Pancreas (tissue), 10 donors: ENCODE data around the gene CHFR. TPM values are rescaled to one million over a fixed set of nuclear protein-coding genes. Genes with fewer than 3 reads are reported as not detected.
"Not testable (repeated sequence)": the region's sequence is repeated elsewhere in the genome, so short reads cannot be mapped to it uniquely, and the experiment has no call there.

Experiments
- ATAC-seq, 4 donors: fragments of 200-7000 bp; cut with Tn5 transposase; one replicate each; pipeline versions ENCODE4 v1.8.0 to v1.9.1; 2020; ENCODE audit warnings: mild to moderate bottlenecking in 4 of 4, moderate library complexity in 4 of 4
- DNase-seq, 6 donors: peaks; one replicate each; pipeline ENCODE4 v3.0.0-alpha.2; 2020
- FAIRE-seq: peaks from 2 replicates; lab custom pipeline; 2012; peaks lifted over from hg19 to GRCh38; lab: Jason Lieb, UNC
- H3K27ac ChIP-seq, 4 donors: fragments of 200-600 bp; sonication (generic); 1 replicate in 3 of 4; 2 replicates in 1 of 4; pipeline versions ENCODE4 v1.5.0 to v1.8.0; 2020
- H3K27me3 ChIP-seq, 4 donors: fragments of 200-600 bp; one replicate each; pipeline ENCODE4 v1.8.0; 2021
- H3K36me3 ChIP-seq, 3 donors: fragments of 200-600 bp; sonication (generic) in 1 of 3; one replicate each; pipeline versions ENCODE4 v1.5.0 to v1.8.0; 2020 to 2021
- H3K4me1 ChIP-seq, 3 donors: fragments of 200-600 bp; one replicate each; pipeline ENCODE4 v1.8.0; 2021
- H3K4me3 ChIP-seq, 4 donors: fragments of 200-600 bp; sonication (generic) in 2 of 4; one replicate each; pipeline versions ENCODE4 v1.5.0 to v1.8.0; 2020 to 2021
- H3K9me3 ChIP-seq, 4 donors: fragments of 200-600 bp; one replicate each; pipeline ENCODE4 v1.8.0; 2021
- WGBS, 2 donors: extraction: QIAGEN DNeasy Blood & Tissue Kit; methylation state at CpG; one replicate each; pipeline ENCODE4 v1.1.7; 2013; 5-methylcytosine and 5-hydroxymethylcytosine counted together
- intact Hi-C, 3 donors: fragments of 100-400 bp; cut with DNase I; formaldehyde crosslinking; loops; one replicate each; pipeline versions ENCODE4 v1.11.1 to v1.14.2; 2022
- polyA plus RNA-seq, 2 donors: library from polyadenylated mRNA; stranded (reverse); fragments of 200-250 nt; gene quantifications; one replicate each; pipeline ENCODE4 v1.2.3, GENCODE V29; 2013
- total RNA-seq, 6 donors: library from RNA; stranded (reverse); fragmentation: NEBNext Ultra II Directional in 4 of 6; extraction: Animal tissue kit (Norgen Biotek cat#: 25700) in 4 of 6; gene quantifications; one replicate each; pipeline versions ENCODE4 v1.2.1 to v1.2.4, GENCODE V29; 2021 to 2023
- TF ChIP-seq, protein P1 (sequence below), 4 donors: fragments of 200-600 bp; sonication (generic) in 3 of 4; IDR thresholded peaks; one replicate each; pipeline versions ENCODE4 v1.5.0 to v1.8.0; 2021; ENCODE audit warnings: antibody characterized with exemption in 4 of 4
- donor health status: healthy with polysubstance abuse.
- donor health status: DM: no; HTN: no; CAD: no; lungs with moderate emphysema.
- donor health status: DM: no; HTN: no; CAD: no.
- donor health status: control.
- donor health status: control.
- donor health status: Bipolar disorder and iron deficiency.
- donor health status: DM: yes; HTN: yes; CAD: no.
- donor health status: DM: no; HTN: no; CAD: no.
- donor health status: DM: no; HTN: no; CAD: no.
- donor health status: DM: yes; HTN: yes; CAD: no.

CHFR gene
- total and polyA plus RNA-seq, 8 donors: 14.9 to 32.3 (median 16.1) TPM

DNA sequence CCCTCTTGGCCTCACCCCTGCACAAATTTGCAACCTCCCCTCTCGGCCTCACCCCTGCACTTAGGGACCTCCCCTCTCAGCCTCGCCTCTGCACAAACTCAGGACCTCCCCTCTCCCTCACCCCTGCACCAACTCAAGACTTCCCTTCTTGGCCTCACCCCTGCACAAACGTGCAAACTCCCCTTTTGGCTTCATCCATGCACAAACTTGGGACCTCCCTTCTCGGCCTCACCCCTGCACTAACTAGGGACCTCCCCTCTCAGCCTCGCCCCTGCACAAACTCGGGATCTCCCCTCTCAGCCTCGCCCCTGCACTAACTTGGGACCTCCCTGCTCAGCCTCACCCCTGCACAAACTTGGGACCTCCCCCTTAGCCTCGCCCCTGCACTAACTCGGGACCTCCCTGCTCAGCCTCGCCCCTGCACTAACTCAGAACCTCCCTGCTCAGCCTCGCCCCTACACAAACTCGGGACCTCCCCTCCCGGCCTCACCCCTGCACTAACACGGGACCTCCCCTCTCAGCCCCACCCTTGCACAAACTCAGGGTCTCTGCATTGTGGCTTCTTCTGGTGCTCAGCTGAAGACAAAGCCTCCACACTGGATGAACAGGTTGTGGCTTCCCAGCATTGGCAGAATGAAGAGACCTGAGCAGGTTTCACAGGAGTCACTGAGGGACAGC, 47.7 kb downstream of the CHFR start:
- intact Hi-C loops: no loop called here
- TF ChIP-seq, protein P1, sequence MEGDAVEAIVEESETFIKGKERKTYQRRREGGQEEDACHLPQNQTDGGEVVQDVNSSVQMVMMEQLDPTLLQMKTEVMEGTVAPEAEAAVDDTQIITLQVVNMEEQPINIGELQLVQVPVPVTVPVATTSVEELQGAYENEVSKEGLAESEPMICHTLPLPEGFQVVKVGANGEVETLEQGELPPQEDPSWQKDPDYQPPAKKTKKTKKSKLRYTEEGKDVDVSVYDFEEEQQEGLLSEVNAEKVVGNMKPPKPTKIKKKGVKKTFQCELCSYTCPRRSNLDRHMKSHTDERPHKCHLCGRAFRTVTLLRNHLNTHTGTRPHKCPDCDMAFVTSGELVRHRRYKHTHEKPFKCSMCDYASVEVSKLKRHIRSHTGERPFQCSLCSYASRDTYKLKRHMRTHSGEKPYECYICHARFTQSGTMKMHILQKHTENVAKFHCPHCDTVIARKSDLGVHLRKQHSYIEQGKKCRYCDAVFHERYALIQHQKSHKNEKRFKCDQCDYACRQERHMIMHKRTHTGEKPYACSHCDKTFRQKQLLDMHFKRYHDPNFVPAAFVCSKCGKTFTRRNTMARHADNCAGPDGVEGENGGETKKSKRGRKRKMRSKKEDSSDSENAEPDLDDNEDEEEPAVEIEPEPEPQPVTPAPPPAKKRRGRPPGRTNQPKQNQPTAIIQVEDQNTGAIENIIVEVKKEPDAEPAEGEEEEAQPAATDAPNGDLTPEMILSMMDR (IDR thresholded peaks at IDR 0.05): no peak
- WGBS, 2 donors: 89 to 92% methylated on average over 14 of the region's 14 CpGs
- no peak for ATAC-seq
- Histone ChIP-seq H3K4me1 (no peaks in the 10 kb centered on the region), H3K36me3 (peaks cover 0 to 36% (median 24%) of the 10 kb centered on the region in 3 donors), H3K9me3 (no peaks in the 10 kb centered on the region), H3K4me3 (no peak overlapping the region), H3K27me3 (no peaks in the 10 kb centered on the region), H3K27ac (no peak overlapping the region)
- FAIRE-seq: no peak
- no peak for DNase-seq

GRCh38 chr12:132838410-132839080, 48.9 kb downstream of the CHFR start:
- Histone ChIP-seq H3K9me3 (no peaks in the 10 kb centered on the region), H3K27ac (no peak overlapping the region), H3K27me3 (no peaks in the 10 kb centered on the region), H3K36me3 (peaks cover 0 to 29% (median 24%) of the 10 kb centered on the region in 3 donors), H3K4me3 (no peak overlapping the region), H3K4me1 (no peaks in the 10 kb centered on the region)
- 92 to 93% methylated on average over 17 of the region's 17 CpGs for WGBS, 2 donors
- FAIRE-seq (no peak), ATAC-seq (peak in 1 of 4 donors; percentile 22), DNase-seq (no peak)
- intact Hi-C loops: no loop called here
- TF ChIP-seq, protein P1 (IDR thresholded peaks at IDR 0.05): no peak

- H3K36me3 ChIP-seq: peaks cover 0 to 23% (median 21%) of the 10 kb centered on the region in 3 donors
- H3K4me1 ChIP-seq: no peaks in the 10 kb centered on the region
- TF ChIP-seq, protein P1 (IDR thresholded peaks at IDR 0.05): no peak
- intact Hi-C loops: no loop called here
- FAIRE-seq (no peak), DNase-seq (no peak), ATAC-seq (peak in 3 of 4 donors; percentile 14 to 36 (median 28))
- 85 to 88% methylated on average over 27 of the region's 27 CpGs for WGBS, 2 donors
- no peak overlapping the region for H3K27ac ChIP-seq
- H3K27me3 ChIP-seq: no peaks in the 10 kb centered on the region
- no peaks in the 10 kb centered on the region for H3K9me3 ChIP-seq
- no peak overlapping the region for H3K4me3 ChIP-seq
Observed at GRCh38 chr12:132837693-132838409, 49.6 kb downstream of the CHFR start.

GRCh38 chr12:132836795-132837331, 50.5 kb downstream of the CHFR start:
- WGBS, 2 donors: 79% methylated on average over 5 of the region's 5 CpGs
- H3K4me3 ChIP-seq: no peak overlapping the region

DNA sequence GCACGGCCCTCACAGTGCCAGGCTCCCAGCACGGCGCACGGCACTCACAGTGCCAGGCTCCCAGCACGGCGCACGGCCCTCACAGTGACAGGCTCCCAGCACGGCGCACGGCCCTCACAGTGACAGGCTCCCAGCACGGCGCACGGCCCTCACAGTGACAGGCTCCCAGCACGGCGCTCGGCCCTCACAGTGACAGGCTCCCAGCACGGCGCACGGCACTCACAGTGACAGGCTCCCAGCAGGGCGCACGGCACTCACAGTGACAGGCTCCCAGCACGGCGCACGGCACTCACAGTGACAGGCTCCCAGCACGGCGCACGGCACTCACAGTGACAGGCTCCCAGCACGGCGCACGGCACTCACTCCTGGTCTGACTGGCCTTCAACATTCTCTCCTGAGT, 51.2 kb downstream of the CHFR start:
- not testable (repeated sequence) for ATAC-seq
- 93 to 94% methylated on average over 23 to 30 of the region's 30 CpGs for WGBS, 2 donors
- peaks cover 0 to 13% (median 10%) of the 10 kb centered on the region in 3 donors for H3K36me3 ChIP-seq

More at GRCh38 chr12:132836795-132837331, 50.5 kb downstream of the CHFR start:
- ATAC-seq (no peak), DNase-seq (no peak), FAIRE-seq (no peak)
- Histone ChIP-seq H3K27ac (no peak overlapping the region), H3K4me1 (no peaks in the 10 kb centered on the region), H3K36me3 (peaks cover 0 to 19% (median 12%) of the 10 kb centered on the region in 3 donors), H3K9me3 (no peaks in the 10 kb centered on the region), H3K27me3 (no peaks in the 10 kb centered on the region)
- intact Hi-C loops: no loop called here
- TF ChIP-seq, protein P1 (IDR thresholded peaks at IDR 0.05): no peak

More for the DNA sequence above, 51.2 kb downstream of the CHFR start:
- DNase-seq, intact Hi-C loops, H3K4me3 ChIP-seq, H3K27ac ChIP-seq, H3K27me3 ChIP-seq, FAIRE-seq, H3K9me3 ChIP-seq, H3K4me1 ChIP-seq: not testable (repeated sequence)
